GM12872 (cell line): ENCODE data around the gene ESRP2.

Experiments
- TF ChIP-seq, protein P1 (sequence below): IDR thresholded peaks from 3 replicates; pipeline ENCODE4 v1.5.1; 2011; ENCODE audit warnings: low read depth, mild to moderate bottlenecking, low read length, moderate library complexity; ENCODE audit not compliant: insufficient read depth

ESRP2 gene

GRCh38 chr16:68223072-68223471 lies 12.9 kb downstream of the ESRP2 start:
- TF ChIP-seq, protein P1, sequence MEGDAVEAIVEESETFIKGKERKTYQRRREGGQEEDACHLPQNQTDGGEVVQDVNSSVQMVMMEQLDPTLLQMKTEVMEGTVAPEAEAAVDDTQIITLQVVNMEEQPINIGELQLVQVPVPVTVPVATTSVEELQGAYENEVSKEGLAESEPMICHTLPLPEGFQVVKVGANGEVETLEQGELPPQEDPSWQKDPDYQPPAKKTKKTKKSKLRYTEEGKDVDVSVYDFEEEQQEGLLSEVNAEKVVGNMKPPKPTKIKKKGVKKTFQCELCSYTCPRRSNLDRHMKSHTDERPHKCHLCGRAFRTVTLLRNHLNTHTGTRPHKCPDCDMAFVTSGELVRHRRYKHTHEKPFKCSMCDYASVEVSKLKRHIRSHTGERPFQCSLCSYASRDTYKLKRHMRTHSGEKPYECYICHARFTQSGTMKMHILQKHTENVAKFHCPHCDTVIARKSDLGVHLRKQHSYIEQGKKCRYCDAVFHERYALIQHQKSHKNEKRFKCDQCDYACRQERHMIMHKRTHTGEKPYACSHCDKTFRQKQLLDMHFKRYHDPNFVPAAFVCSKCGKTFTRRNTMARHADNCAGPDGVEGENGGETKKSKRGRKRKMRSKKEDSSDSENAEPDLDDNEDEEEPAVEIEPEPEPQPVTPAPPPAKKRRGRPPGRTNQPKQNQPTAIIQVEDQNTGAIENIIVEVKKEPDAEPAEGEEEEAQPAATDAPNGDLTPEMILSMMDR: no peak

DNA sequence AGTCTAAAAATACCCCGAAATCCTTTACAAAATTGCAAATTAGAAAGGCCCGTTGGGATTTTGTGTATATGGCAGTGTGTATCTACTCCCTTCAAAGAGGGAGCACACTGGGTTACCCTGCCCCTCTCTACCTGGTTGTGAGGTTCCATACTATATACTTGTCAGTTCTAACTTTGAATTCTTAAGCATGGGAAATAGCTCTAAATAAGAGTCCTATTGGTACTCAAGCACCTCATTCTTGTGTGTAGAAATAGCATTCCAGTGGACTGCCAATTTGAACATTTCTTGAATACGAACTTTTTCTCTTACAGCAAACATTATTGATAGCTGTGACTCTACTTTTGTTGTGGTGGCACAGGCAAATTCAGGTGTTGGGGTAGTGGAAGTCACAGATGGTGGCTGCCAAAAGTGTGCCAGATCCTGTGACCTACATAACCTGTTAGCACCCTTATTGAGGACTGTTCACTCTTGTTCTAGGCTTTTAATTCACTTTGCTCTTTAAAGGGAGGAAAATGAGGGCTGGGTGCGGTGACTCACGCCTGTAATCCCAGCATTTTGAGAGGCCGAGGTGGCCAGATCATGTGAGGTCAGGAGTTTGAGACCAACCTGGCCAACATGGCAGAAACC lies 16.1 kb downstream of the ESRP2 start:
- TF ChIP-seq, protein P1: no peak

- TF ChIP-seq, protein P1: no peak
Measured at GRCh38 chr16:68217506-68217905, 18.4 kb downstream of the ESRP2 start.

- TF ChIP-seq, protein P1: no peak
Measured at GRCh38 chr16:68216240-68216639, 19.7 kb downstream of the ESRP2 start.

DNA sequence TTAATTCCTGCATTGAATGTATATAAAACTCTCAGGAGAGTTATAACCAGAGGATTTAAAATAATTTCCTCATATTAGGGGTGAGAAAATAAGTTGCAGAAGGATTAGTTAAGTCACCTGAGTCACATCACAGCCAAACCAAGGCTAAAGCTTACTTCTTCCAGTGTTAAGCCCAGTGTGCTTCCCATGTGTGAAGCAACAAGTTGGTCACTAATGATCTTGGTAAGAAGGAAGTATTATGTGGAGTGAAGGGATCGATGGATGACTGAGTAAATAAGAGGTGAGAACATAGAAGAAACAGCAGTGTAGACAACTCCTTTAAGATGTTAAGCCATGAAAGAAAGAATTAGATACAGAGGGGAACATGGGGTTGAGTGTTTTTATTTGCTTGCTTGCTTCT lies 20.6 kb downstream of the ESRP2 start:
- TF ChIP-seq, protein P1: no peak

- TF ChIP-seq, protein P1: no peak
Measured at GRCh38 chr16:68214726-68215125, 21.2 kb downstream of the ESRP2 start.

- TF ChIP-seq, protein P1: no peak
Measured at GRCh38 chr16:68206245-68206644, 29.7 kb downstream of the ESRP2 start.
